SW 1271 (cell line): ENCODE data around the gene MAP1LC3A.
A peak's percentile ranks its signal among the peaks of the same experiment; 100 is the strongest.
"Not testable (repeated sequence)": the region's sequence is repeated elsewhere in the genome, so short reads cannot be mapped to it uniquely, and the experiment has no call there.

ENCODE experiments used
- DNase-seq, 2 experiments: peaks; one replicate each; lab custom pipeline; 2025; lab: John Stamatoyannopoulos, UW

MAP1LC3A gene

DNA sequence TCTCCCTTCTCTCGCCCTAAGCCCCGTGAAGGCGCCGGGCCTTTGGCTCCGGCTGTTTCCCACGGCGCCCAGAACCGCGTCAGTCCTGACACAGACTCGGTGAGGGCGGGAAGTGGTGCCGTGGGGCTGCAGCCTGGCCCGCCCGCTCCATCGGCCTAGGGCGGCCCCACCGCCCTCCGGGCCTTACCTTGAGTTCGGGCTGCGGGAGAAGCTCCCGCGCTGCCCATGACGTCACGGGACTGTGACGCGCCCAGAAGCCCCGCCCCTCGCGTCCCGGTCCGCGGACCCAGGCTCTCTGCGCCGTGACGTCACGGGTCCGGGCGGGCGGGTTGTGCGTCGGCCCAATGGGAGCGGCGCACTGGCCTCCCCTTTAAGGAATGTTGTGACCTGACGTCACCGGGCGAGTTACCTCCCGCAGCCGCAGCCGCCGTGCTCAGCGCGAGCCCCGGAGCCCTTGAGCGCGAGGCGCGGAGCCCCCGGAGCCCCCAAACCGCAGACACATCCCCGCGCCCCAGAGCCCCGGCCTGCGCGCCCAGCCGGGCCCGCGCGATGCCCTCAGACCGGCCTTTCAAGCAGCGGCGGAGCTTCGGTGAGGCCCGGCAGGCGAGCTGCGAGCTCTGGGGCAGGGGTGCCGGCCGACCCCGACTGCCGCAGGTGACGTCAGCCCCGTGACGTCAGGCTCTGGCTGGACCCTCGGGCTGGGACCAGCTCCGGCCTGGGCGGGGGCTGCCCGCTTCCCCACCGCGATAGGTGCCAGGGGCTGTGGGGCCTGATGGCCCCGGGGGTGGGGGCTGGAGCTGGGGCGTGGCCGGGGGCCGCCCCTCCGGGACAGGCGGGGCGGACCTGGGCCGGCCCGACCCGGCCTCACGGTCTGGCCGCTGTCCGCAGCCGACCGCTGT lies at the start of gene MAP1LC3A:
TSS of gene MAP1LC3A (plus strand) at position 399 of the 899 bp plus-strand sequence. CDS start at position 550, 151 bp downstream.
- DNase-seq, result peak; percentile 100

DNA sequence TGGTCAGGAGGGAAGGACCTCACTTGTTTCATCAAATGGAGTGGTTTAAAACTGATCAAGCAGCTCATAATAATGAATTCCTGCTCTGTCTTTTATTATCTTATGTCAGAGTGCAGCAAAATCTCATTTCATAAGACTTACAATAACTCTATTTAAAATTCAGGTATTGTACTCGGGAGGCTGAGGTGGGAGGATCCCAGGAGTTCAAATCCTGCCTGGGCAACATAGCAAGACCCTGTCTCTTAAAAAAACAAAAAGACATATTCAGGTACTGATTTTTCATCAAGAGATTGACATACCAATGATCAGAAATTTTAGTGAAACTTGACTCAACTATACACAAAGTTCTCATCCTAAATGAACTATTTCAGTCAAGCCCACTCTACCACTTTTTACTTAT lies 47.9 kb upstream of the MAP1LC3A start:
- DNase-seq, result no peak

DNA sequence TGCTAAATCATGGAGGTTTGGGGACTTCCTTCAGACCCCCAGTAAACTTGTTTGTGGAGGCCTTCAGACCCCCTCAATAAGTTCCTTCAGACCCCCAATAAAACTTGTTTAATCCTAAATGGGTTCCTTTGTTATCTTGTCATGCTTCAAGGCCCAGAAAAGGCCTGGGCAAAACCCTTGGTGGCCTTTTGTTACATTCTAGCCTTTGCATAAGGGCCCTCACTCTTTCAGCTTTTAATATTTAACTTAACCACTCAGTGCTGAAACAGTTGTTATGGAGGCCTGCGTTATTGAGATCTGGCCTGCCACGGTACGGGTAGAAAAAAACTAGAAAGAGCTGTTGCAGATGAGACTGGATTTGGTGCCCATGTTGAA lies 46.6 kb upstream of the MAP1LC3A start:
- no peak for DNase-seq

DNA sequence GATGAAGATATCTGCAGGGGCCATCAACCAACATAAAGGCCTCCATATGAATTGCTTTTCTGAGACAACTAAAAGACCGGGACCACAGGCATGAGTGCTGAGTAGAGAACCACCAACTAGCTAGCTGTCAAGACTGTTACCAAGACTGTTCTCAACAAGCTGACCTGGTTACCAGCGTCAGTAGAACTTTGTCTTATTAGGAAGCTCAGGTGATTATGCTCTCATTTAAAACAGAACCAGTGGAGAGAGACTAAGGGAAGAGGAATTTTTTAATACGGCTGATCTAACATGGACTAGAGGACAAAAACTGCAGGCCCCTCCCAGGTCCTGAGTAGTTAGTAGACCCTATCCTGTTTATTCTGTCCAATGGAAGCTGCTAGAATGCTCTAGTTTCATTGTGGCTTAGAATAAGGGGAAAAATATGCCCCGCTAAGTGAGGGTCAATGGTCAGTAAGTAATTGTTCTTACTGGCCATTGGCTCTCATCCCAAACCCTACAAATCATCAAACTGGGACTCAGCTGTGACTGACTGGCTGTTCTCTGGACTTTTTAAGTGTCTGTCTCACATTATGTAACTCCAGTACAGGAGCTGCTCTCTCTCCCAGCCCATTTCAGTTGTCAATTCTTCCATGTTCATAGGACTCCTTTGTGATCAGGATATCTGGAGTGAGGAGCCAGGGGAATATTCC lies 46.1 kb upstream of the MAP1LC3A start:
- DNase-seq, result no peak

DNA sequence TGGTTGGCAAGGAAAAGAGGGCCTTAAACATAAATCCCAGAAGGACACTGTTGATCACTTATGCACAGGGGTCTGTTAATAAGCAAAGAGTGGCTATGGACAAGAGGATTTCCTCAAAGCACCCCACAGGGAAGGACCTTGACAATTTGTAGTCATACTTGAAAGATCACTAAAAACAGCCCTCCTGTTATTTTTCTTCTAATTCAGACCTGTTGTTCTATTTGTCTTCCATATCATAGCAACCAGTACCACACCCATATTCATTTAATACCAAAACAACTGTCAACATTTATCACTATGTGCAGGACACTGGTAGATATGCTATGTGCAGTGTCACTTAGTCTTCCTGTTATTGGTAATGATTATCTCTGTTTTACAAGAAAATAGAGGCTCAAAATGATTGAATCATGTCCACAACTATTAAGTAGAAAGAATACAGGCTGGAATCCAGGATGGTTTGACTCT lies 45.5 kb upstream of the MAP1LC3A start:
- DNase-seq, result peak in 1 of 2 experiments; percentile 81

DNA sequence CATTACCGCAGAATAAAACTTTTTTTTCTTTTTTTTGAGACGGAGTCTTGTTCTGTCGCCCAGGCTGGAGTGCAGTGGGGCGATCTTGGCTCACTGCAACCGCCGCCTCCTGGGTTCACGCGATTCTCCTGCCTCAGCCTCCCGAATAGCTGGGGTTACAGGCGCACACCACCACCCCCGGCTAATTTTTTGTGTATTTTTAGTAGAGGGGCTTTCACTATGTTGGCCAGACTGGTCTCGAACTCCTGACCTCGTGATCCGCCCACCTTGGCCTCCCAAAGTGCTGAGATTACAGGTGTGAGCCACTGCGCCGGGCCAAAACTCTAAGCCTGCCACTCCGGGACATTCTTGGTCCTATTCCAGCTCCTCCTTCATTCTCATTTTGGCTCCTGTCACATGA lies 44.5 kb upstream of the MAP1LC3A start:
- not testable (repeated sequence) for DNase-seq

DNA sequence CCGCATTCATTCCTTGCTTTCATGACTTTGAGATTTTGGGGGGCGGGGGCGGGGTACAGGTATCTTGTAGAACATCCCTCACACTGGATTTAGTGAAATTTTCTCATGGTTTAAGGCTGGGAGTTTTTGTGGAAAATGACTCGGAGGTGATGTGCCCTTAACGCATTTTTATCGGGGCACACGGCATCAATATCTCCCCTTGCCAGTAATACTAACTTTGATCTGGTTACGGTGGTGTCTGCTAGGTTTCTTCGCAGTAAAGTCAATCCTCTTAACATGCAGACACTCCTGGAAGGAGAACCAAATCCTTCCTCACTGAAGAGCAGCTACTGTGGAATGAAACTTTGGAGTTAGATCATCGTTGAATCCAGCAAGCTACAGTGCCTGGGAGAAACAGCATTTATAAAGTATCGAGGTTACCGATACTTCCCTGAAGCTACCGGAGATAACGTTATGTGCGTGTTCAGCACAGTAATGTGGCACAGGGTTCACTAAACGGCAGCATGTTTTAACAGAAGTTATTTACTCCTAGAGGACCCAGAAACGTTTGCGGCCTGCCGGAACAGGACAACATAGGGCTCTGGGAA lies 43.5 kb upstream of the MAP1LC3A start:
- DNase-seq, result no peak

DNA sequence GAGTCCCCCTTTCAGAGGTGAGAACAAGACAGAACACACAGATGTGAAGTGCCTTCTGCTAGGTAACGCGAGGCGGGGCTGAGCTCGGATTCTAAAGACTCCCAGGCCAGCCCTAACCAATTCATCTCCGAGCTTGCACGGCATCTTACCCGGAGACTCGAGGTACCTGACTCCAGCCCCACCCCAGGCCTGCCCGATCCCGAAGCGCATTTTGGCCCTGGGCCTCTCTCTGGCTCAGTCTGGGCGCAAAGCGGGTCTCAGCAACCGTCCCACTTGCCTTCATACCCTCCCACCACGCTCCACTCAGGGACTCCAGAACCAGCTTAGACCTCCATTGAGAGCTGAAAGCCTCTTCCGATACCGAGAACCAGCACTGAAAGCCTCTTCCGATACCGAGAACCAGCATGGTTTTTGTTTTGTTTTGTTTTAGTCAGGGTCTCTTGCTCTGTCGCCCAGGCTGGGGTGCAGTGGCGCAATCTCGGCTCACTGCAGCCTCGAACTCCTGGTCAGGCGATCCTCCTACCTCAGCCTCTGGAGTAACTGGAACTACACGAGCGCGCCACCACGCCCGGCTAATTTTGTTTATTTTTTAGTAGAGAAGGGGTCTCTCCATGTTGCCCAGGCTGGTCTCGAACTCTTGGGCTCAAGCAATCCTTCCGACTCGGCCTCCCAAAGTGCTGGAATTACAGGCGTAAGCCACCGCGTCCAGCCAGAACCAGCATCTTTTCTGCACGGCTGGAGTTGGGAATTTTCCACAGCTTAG lies 42.9 kb upstream of the MAP1LC3A start:
- DNase-seq, result peak; percentile 81 to 94

DNA sequence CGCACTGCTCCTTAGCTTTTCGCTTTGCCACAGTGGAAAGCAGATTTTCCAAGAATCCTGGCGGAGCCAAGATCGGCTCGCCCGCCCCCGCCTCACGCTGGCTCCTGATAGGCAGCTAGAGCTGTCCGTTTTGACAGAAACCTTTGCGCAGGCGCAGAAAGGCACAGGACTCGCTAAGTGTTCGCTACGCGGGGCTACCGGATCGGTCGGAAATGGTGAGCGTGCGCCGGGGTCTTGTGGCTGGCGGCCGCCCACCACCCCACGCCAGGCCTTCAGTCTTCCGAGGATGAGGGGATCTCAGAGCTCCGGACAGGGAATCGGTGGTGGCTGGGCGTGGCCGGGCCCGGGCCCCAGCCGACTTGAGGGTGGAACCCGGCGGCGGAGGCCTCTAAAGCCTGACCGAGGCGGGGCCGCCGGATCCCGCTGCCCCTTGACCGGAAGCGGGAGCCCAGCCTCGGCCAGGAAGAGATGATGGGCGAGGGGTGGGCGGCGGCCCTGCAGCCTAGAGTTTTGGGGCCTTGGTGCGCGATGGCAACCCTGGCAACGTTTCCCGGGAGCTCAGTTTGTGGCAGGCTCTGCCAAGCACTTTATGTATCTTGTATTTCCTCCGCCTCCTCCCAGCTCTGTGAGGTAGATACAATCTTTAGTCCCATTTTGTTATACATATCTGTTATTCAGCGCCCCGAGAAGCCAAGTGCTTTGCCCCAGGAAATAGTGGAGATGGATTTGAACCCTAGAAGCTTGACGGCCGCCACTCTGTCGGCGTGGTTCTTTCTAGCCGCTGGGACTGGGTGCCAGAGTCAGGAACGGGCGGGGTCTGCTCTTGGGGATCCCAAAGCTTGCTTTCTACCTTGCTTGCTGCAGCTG lies 42.0 kb upstream of the MAP1LC3A start, which contains the start of gene DYNLRB1:
TSS of gene DYNLRB1 (plus strand) at position 176 of the 867 bp plus-strand sequence. CDS start at position 213, 37 bp downstream.
- DNase-seq, result peak; percentile 100

DNA sequence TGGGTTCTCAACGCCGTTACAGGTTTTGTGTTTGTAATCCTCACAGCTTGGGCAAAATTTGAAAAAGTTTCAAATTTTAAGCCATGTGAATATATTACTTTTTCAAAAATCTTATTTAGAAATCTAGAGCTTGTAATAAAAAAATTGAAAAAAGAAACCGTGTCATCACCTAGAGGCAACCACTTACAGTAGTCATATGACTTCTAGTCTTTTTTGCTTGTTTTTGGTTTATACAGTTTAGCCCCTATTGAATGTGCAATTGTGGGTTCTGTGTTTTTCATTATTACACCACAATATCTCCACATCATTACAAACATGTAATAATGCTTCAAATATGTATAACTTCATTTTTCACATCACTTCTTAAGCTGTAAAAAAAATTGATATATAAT lies 41.4 kb upstream of the MAP1LC3A start:
- DNase-seq, result peak in 1 of 2 experiments; percentile 88

DNA sequence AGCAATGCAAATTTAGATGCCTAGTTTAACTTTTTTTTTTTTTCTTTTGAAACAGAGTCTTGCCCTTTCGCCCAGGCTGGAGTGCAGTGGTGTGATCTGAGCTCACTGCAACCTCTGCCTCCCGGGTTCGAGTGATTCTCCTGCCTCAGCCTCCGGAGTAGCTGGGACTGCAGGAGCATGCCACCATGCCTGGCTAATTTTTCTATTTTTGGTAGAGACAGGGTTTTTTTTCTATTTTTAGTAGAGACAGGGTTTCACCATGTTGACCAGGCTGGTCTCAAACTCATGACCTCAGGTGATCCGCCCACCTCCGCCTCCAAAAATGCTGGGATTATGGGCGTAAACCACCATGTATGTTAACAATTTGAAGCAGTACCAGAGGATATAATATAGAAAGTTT lies 39.7 kb upstream of the MAP1LC3A start:
- not testable (repeated sequence) for DNase-seq

DNA sequence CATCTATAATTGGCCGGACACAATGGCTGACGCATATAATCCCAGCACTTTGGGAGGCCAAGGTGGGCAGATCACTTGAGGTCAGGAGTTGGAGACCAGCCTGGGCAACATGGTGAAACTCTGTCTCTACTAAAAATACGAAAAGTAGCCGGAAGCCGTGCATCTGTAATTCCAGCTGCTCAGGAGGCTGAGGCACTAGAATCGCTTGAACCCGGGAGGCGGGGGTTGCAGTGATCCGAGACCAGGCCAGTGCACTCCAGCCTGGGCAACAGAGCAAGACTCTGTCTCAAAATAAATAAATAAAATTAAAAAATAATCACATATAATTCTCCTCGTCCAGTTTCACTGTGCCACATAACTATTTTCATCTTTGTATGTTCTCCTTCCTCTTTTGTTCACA lies 38.7 kb upstream of the MAP1LC3A start:
- DNase-seq, result not testable (repeated sequence)

DNA sequence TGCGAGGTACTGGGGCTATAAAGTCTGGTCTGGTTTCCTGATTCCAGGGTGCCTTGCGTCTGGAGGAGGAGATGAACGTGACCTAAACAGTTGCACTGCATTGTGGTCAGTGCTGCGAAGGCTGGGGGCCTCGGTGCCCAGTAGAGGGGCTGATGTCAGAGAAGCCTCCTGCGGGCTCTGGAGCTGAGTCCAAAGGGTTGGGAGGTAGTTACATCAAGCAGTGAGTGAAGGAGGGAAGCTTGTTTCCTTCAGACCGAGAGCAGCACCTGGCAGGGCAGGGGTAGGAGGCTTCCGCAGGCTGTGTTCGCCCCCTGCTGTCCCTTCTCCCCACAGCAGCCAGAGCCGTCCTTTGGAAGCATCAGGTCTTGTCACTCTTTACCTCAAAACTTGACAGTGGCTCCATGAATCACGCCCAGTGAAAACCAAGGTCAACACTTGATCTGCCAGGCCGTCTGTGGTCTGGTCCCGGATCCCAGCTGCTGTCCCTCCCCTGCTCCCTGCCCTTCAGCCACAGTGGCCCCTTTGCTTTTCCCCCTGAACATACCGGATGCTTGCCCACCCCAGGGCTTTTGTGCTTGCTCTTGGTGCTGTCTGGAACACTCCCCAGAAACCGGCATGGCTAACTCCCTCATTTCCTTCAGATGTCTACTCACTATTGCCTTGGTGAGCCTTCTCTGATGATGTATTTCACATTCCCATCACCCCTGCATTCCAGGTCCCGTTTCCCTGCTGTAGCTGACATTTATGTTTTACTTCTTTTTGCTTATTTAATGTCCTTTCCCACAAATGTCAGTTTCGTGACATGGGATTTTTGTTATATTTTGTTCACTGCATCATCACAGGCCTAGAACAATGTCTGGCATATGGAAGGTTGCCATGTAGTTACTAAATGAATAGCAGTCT lies 35.3 kb upstream of the MAP1LC3A start:
- DNase-seq, result peak; percentile 52 to 83

DNA sequence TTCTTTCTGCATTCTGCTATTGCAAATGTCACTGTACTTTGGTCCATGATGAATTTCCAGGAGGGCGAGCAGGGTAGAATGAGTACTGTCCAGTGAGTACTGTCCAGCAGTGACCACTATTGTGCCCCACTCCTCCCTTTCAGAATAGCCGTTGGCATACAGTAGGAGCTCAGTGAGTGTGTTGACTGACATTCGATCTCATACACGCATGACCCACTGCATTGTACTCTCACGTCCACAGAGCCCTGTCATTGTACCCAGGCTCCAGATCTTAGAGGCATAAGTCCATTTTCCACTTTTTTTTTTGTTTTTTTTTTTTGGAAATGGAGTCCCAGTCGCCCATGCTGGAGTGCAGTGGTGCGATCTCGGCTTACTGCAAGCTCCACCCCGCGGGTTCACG lies 34.1 kb upstream of the MAP1LC3A start:
- no peak for DNase-seq

DNA sequence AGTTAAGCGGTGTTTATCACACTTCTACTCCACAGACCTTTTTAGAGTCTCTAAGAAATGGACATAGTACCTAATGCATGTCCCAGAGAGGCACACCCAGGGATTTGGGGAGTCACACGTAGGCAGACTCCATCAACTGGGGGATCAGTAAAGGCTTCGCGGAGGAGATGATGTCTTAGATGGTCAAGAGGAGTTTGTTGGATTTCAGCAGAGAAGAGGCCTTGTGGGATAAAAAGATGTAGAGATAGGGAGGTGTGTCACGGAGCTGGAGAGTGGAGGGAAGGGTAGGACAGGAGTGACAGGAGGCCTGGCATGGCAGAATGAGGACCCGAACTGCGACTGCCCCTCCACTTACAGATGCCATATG lies 33.2 kb upstream of the MAP1LC3A start:
- DNase-seq, result no peak

DNA sequence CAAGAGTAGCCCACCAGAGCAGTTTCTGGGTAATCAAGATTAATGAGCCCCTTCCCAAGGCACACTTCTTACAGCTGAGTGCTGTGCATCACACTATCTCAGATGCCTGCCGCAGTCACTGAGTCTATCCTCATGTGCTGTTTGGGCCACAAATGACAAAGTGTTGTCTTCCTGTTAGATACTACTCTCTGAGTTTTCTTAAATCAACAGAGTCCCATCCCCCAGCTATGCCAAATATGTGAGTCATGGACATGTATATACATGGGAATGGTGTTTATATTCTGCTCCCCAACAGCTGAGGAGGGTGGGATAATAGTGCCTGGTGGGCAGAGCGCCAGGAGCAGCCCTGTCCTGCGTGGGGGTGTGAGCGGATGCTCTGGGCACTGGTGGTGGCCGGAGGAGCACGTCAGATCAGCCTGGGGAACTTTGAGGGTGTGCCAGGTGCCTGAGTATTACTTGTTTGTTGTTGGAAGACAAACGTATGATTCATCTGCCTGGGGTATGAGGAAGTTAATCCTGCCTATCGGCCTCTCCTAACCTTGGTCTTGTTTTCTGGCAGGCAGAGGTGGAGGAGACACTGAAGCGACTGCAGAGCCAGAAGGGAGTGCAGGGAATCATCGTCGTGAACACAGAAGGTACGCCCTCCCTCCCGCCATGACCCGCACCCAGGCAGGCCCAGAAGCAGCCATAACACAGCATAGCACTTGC lies 32.7 kb upstream of the MAP1LC3A start:
- DNase-seq, result peak; percentile 100

DNA sequence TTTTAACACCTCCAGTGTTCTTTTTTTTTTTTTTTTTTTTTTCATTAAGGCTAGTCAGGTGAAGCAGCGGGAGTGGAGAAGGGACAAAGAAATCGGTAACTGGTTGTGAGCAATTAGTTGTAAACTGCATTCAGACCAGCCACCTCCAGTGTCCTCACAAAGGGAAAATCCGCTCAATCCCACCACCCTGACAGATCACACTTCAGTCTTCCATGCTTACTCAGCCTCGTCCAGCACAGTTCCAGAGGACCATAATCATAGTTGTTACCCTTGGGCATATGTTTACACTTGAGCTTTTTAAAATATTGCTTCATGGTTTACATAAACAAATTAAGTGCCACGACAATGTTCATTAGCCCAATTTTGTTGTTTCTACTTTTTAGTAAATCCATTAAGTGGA lies 32.1 kb upstream of the MAP1LC3A start:
- DNase-seq, result no peak

DNA sequence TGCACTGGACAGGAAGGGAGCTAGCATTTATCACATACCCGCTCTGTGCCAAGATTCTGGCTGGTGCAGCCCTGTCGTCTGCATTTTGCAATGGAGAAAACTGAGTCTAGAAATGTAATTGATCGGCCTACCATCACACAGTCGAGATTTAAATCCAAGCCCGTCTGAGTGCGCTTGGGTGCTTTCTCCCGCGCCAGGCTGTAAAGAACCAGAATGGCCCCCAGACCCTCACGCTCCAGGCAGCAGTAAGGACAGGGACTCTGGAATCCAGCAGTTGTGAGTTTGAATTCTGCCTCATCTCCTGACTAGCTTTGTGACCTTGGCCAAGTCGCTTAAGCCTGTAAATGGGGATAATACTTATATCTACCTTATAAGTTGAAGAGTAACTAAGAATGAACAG lies 31.5 kb upstream of the MAP1LC3A start:
- DNase-seq, result no peak

DNA sequence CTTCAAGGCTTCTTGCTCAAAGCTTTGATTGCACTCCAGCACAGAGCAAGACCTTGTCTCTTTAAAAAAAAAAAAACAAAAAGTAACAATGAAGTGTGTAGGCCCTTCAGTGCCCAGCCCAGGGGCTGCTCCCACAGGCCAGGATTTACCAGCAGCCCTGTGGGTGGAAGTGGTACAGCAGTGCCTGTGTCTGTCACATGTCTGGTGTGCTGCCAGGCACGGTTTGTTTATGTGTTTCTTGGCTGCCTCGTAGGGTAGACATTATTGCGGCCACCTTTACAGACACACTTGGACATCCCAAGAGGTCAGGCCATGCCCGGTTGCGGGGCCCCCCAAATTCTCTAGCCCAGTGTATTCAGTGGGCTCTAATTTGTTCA lies 29.6 kb upstream of the MAP1LC3A start:
- DNase-seq, result no peak
